Stimulated activated CD4-positive, alpha-beta T cell treated with anti-CD3 and anti-CD28 coated beads, Interleukin-2, amount 100 ng/mL, for 48 hours (primary cell): ENCODE results near the gene NME3.

ENCODE experiments used
- DNase-seq, 2 donors: peaks; one replicate each; pipeline ENCODE4 v3.0.0-alpha.2; 2020

Gene NME3

GRCh38 chr16:1793578-1794220 lies 22.4 kb upstream of the NME3 start, which contains the start of gene IGFALS:
TSS of gene IGFALS (minus strand) at chr16:1793705. CDS start at chr16:1793652, 53 bp downstream.
- no peak for DNase-seq

GRCh38 chr16:1792836-1793577 lies 21.7 kb upstream of the NME3 start:
- DNase-seq: no peak

GRCh38 chr16:1791943-1792812 lies 20.8 kb upstream of the NME3 start:
- no peak for DNase-seq

- no peak for DNase-seq
Observed at GRCh38 chr16:1791256-1791942, 20.1 kb upstream of the NME3 start.

DNA sequence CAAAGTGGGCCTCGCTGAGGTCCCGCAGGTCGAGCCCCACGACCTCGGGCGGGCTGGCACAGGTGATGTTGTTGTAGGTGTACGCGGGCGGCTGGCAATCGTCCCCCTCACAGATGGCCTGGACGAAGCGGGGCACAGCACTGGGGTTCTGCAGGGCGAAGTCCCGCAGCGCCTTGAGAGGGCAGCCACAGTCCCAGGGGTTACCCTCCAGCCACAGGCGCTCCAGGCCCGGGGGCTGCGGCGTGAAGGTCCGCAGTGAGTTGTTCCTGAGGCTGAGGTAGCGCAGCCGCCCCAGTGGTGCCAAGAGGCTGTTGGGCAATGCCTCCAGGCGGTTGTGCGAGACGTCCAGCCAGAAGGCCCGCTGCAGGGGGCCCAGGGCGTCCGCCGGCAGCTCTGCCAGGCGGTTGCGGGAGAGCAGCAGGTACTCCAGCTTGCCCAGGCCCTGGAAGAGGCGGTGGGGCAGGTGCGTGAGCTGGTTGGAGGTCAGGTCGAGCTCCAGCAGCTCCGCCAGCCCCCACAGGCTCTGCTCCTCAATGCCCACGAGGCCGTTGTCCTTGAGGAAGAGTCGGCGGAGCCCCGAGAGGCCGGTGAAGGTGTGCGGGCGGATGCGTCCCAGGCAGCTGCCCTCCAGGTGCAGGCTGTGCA lies 19.4 kb upstream of the NME3 start:
- DNase-seq: no peak

GRCh38 chr16:1790261-1790610 lies 18.9 kb upstream of the NME3 start:
- no peak for DNase-seq

DNA sequence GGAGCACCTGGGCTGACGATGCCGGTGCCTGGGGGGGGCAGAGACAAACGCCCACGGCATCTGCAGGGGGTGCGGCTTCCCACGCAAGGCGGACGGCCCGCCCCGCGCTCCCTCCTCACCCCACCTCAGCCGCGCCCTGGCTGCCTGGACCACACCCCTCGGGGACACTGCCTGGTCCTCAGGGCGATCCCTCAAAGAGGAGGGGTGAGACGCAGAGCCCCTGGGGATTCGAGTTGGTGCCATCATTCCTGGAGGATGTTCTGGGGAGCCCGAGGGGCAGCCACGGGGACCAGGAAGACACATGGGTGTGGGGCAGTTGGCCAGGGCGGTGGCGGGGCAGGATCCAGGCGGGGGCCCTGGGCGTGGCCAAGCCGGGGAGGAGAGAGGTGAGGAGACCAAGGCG lies 18.3 kb upstream of the NME3 start:
- no peak for DNase-seq

- DNase-seq: no peak
Observed at GRCh38 chr16:1788708-1789100, 17.4 kb upstream of the NME3 start.

GRCh38 chr16:1788095-1788707 lies 16.9 kb upstream of the NME3 start:
- no peak for DNase-seq

GRCh38 chr16:1787322-1788094 lies 16.2 kb upstream of the NME3 start:
- DNase-seq: no peak

DNA sequence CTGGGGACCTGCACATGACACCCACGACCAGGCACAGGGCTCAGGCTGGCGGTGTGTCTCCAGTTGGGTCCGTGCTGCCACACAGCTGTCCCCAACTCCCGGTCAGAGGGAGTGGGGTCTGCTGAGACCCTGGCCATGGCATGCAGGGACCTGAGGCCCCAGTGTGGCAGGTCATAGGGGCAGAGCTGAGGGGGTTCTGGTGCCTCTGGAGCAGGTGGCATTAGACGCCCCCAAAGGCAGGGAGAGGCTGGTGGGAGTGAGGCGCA lies 15.6 kb upstream of the NME3 start:
- no peak for DNase-seq

DNA sequence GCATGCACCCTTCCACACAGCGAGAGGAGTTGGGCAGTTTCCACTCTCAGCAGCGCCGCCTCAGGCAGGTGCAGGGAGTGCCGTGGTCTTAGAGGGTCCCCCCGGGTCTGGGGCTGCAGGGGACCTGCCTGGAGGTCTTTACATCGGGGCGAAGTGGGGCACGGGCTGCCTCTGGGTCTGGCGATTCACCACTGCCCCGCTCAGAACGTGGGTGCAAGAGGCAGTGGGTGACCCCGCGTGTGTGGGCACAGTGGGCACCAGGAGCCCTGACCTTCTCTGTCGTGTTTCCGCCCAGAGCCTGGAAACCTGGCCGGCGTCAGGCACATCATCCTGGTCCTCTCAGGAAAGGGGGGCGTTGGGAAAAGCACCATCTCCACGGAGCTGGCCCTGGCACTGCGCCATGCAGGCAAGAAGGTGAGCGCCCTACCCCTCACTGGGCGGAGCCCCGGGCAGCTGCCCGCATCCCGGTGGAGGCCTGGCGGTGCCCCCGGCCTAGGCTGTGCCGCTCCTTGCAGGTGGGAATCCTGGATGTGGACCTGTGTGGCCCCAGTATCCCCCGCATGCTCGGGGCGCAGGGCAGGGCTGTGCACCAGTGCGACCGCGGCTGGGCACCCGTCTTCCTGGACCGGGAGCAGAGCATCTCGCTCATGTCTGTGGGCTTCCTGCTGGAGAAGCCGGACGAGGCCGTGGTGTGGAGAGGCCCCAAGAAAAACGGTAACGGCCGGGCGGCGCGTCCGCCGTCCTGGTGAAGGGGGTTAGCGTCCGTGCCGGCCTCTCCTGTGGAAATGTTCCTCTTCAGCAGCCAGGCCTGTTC lies 15.1 kb upstream of the NME3 start:
- DNase-seq: no peak

- DNase-seq: no peak
Observed at GRCh38 chr16:1785846-1786170, 14.5 kb upstream of the NME3 start.

- DNase-seq: no peak
Observed at GRCh38 chr16:1784977-1785845, 13.9 kb upstream of the NME3 start.

- DNase-seq: peak; percentile 92 to 94
Observed at GRCh38 chr16:1782408-1783264, 11.3 kb upstream of the NME3 start, which contains the start of the genes NUBP2 and SPSB3. TSS of gene NUBP2 (plus strand) at chr16:1782960. CDS start at chr16:1783021, 61 bp downstream. TSS of gene SPSB3 (minus strand) at chr16:1782571. CDS start at chr16:1781483, 1,088 bp downstream.

DNA sequence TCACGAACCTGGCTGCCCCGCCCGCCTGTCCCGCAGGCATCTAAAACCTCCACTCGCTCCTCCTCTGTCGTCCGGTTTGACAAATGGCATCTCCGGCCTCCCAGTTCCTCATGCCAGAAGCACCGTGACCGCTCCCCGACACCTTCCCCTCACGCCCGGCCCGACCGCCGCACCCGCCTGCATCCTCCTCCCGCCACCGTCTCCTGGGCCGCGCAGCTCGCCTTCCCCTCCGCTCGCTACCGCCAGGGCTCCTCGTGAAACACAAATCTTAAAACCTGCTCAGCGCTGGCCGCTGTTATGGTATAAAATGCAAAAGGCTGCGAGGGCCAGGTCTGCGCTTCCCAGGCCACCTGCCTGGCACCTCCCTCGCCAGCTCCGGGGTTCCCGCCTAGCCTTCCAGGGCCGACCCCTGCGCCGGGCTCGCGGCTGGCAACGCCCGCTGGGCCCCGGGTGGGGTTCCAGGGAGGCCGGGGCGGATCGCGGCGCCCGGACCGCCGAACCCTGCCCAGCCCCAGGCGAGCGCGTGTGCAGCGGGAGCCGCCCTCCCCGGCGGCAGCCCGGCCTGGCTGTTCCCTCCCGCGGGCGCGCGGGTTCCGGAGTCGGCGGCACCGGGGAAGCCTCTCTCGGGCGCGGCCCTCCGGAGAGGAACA lies 10.5 kb upstream of the NME3 start:
- peak in 1 of 2 donors; percentile 22 for DNase-seq

- DNase-seq: no peak
Observed at GRCh38 chr16:1781254-1781653, 9.9 kb upstream of the NME3 start.

DNA sequence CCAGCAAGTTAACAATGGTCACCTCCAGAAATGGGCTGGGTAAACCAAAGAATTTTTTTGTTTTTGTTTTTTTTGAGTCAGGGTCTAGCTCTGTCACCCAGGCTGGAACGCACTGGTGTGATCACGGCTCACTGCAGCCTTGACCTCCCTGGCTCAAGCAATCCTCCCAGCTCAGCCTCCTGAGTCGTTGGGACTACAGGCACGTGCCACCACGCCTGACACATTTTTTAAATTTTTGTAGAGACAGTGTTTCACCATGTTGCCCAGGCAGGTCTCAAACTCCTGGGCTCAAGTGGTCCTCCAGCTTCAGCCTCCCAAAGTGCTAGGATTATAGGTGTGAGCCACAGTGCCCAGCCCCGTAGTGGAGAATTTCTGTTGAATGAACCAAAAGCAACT lies 9.3 kb upstream of the NME3 start:
- no peak for DNase-seq
